CD4-positive, alpha-beta T cell treated with Interleukin-15 for 4 hours (primary cell): ENCODE data around the gene WDR27.

Source experiments
- DNase-seq: peaks from one replicate; pipeline ENCODE4 v3.0.0-alpha.2; 2020; ENCODE audit warnings: low spot score

The WDR27 gene

GRCh38 chr6:169564453-169565240 is 137.2 kb downstream of the WDR27 start:
- no peak for DNase-seq

GRCh38 chr6:169561665-169562064 is 140.2 kb downstream of the WDR27 start:
- DNase-seq = no peak

GRCh38 chr6:169559592-169559991 is 142.2 kb downstream of the WDR27 start:
- no peak for DNase-seq

- no peak for DNase-seq
Measured at GRCh38 chr6:169558774-169559441, 142.9 kb downstream of the WDR27 start.

GRCh38 chr6:169558378-169558773 is 143.5 kb downstream of the WDR27 start:
- no peak for DNase-seq

GRCh38 chr6:169557887-169558286 is 143.9 kb downstream of the WDR27 start:
- no peak for DNase-seq

- no peak for DNase-seq
Measured at GRCh38 chr6:169556758-169557548, 144.9 kb downstream of the WDR27 start.

- no peak for DNase-seq
Measured at GRCh38 chr6:169555971-169556617, 145.7 kb downstream of the WDR27 start.

GRCh38 chr6:169545982-169546381 is 155.8 kb downstream of the WDR27 start:
- DNase-seq = no peak

GRCh38 chr6:169543704-169544103 is 158.1 kb downstream of the WDR27 start:
- no peak for DNase-seq

GRCh38 chr6:169542491-169542890 is 159.3 kb downstream of the WDR27 start:
- DNase-seq = no peak

- DNase-seq = no peak
Measured at GRCh38 chr6:169539176-169539897, 162.5 kb downstream of the WDR27 start.

- no peak for DNase-seq
Measured at GRCh38 chr6:169536446-169537170, 165.2 kb downstream of the WDR27 start.

GRCh38 chr6:169534039-169534421 is 167.8 kb downstream of the WDR27 start:
- DNase-seq = no peak

GRCh38 chr6:169533301-169534038 is 168.4 kb downstream of the WDR27 start:
- no peak for DNase-seq

GRCh38 chr6:169530752-169531123 is 171.1 kb downstream of the WDR27 start:
- DNase-seq = no peak

GRCh38 chr6:169529931-169530751 is 171.7 kb downstream of the WDR27 start:
- no peak for DNase-seq

- DNase-seq = no peak
Measured at GRCh38 chr6:169528755-169529154, 173.1 kb downstream of the WDR27 start.

- no peak for DNase-seq
Measured at GRCh38 chr6:169527306-169527705, 174.5 kb downstream of the WDR27 start.
